HG02571 (cell line): Measurements from ENCODE around the gene GNG7.
"Not testable (repeated sequence)": the region's sequence is repeated elsewhere in the genome, so short reads cannot be mapped to it uniquely, and the experiment has no call there.

Experiments
- ATAC-seq: cut with Tn5 transposase; IDR thresholded peaks from one replicate; pipeline ENCODE4 v1.9.1; 2021; ENCODE audit warnings: mild to moderate bottlenecking, moderate library complexity; ENCODE audit not compliant: unreplicated experiment

GNG7 gene

DNA sequence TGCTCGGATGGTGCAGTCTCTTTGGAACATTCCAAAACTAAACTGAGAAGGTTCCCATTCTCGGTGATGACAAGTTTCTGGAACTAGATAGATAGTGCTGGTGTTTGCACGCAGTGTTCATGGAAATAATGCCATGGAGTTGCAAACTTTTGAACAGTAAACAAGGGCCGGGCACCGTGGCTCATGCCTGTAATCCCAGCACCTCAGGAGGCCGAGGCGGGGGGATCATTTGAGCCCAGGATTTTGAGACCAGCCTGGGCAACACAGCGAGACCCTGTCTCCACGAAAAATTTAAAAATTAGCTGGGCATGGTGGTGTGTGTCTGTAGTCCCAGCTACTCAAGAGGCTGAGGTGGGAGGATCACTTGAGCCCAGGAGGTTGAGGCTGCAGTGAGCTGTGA is 95.7 kb downstream of the GNG7 start:
- ATAC-seq: not testable (repeated sequence)

- not testable (repeated sequence) for ATAC-seq
These were observed 96.6 kb downstream of the GNG7 start for GRCh38 chr19:2605889-2606288.

DNA sequence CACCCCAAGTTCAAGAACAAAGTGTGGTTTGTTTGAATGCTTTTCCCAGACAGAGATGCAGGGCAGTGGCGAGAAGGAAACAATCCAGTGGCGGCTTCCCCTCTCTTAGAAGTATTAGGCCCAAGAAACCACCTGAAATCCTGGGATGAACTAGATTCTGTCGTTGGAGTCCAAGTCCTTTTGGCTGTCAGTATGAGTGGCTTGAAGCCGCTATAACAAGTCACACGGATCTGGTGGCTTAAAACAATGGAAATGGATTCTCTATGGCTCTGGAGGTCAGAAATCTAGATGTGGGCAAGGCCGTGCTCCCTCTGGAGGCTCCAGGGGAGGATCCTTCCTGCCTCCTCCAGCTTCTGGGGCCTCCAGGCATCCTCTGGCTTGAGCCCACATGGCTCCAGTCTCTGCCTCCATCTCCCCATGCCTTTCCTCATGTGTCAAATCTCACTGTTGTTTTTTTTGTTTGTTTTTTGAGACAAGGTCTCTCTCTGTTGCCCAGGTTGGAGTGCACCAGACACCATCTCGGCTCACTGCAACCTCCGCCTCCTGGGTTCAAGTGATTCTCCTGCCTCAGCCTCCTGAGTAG is 97.7 kb downstream of the GNG7 start:
- no peak for ATAC-seq

- no peak for ATAC-seq
These were observed 99.2 kb downstream of the GNG7 start for GRCh38 chr19:2603334-2603733.

GRCh38 chr19:2602391-2603181 is 99.9 kb downstream of the GNG7 start:
- no peak for ATAC-seq

DNA sequence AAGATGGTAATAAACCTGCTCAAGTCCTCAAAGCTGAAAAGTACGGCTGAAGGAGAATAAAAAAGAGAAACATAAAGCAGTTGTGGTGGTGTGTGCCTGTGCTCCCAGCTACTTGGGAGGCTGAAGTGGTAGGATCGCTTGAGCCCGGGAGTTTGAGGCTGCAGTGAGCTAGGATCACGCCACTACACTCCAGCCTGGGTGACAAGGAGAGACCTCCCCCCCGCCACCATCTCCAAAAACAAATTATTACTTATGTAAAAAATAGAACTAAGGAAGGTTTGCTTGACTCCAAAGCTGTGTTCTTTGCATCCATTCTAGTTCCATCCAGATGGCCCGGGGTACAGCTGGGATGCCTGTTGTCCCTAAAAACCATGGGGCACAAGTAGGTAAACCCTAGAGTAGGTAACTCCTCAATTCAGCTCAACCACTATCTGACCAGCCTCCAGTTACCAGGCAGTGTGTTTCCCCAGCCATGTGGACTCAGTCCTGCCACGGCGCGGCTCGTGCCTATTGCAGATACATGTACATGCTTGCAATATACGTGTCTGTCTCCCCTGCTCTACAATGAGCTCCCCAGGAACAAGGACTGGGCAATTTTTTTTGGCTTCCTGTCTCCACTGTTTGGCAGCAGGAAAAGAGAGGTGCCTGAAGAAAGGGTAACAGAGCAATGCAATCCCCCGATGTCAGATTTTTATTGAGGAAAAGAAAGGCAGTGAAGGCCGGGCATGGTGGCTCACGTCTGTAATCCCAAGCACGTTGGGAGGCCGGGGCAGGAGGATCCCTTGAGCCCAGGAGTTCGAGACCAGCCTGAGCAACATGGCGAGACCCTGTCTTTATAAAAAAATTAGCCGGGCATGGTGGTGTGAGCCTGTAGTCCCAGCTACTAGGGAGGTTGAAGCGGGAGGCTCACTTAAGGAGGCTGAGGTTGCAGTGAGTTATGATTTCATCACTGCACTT is 101.3 kb downstream of the GNG7 start:
- no peak for ATAC-seq

GRCh38 chr19:2594319-2594718 is 108.2 kb downstream of the GNG7 start:
- no peak for ATAC-seq

- no peak for ATAC-seq
These were observed 109.7 kb downstream of the GNG7 start for GRCh38 chr19:2592824-2593223.

- no peak for ATAC-seq
These were observed 110.8 kb downstream of the GNG7 start for GRCh38 chr19:2591537-2592291.

DNA sequence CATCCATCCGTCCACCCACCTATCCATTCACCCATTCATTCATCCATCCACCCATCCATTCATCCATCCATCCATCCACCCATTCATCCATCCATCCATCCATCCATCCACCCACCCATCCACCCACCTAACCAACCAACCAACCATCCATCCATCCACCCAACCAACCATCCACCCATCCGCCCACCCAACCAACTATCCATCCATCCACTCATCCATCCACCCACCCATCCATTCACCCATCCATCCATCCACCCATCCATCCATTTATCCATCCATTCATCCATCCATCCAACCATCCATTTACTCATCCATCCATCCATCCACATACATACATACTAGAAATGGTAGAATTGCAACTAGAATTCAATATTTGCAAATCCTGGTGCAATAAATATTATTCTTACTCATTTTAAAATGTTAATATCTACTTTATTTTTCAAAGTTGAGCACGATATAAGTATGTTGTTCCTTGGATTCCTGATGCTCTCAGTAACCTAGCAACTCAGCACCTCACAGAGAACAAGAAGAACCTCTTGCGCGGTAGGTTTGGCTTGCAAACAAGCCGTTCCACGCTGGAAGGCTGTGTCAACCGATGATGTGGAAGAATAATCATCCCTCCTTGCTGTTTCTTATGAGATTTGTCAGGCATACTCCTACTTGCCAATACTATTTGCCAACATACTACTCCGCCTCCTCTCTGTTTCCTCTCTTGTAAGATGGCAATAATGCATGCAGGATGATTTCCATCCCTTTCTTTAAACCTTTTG is 111.7 kb downstream of the GNG7 start:
- no peak for ATAC-seq

GRCh38 chr19:2589441-2589840 is 113.1 kb downstream of the GNG7 start:
- no peak for ATAC-seq

- no peak for ATAC-seq
These were observed 114.3 kb downstream of the GNG7 start for GRCh38 chr19:2588081-2588777.

- no peak for ATAC-seq
These were observed 115.3 kb downstream of the GNG7 start for GRCh38 chr19:2587001-2587719.

GRCh38 chr19:2586196-2586595 is 116.3 kb downstream of the GNG7 start:
- ATAC-seq: no peak

- ATAC-seq: no peak
These were observed 118.5 kb downstream of the GNG7 start for GRCh38 chr19:2584002-2584401.

DNA sequence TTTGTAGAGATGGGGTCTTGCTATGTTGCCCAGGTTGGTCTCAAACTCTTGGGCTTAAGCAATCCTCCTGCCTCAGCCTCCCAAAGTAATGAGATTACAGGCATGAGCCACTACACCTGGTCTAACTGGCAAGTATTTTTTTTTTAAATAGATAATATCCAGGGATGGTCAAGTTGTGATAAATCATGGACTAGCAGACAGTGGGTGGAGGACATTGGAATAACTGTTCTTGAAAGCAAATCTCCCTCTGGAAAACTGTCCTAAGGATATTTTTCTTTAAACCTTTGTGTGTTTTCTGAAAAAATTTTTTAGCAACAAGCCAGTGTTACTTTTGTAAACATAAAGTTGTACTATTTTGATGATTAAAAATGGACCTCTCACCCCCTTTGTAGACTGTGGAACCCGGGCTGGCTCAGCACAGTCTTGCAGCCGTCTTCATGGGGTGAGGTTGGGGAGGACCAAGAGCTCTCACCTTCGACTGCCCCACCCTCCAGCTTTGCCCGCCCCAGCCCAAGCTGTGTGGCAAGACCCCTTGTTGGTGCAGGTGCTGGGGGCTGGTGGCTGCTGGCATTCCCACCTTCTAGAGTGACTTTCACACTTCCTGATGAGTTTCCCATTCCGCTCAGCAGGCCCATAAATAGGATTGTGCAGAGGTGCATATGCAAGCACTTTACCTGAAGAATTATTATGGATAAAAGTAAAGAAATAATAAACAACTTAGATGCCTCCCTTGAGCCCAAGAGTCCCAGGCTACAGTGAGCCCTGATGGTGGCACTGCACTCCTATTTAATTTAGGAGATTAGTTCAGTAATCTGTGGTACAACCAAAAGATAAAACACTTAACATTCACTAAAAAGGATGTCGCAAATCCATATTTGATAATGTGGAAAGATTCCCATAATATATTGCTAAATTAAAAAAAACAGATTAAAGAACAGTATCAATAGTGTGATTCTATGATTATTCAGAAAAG is 119.2 kb downstream of the GNG7 start:
- no peak for ATAC-seq

DNA sequence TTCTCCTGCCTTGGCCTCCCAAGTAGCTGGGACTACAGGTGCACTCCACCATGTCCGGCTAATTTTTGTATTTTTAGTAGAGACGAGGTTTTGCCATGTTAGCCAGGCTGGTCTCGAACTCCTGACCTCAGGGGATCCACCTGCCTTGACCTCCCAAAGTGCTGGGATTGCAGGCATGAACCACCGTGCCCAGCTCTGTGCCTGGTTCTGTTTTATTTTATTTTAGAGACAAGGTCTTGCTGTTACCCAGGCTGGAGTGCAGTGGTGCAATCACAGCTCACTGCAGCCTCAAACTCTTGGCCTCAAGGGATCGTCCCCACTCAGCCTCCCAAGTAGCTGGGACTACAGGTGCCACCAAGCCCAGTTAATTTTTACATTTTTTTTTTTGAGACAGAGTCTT is 122.1 kb downstream of the GNG7 start:
- not testable (repeated sequence) for ATAC-seq
